Hematopoietic multipotent progenitor cell treated with erythropoietin and hydrocortisone succinate and interleukin-3 and kit ligand, for 6 days (in vitro differentiated cells): ENCODE results near the gene OLFM1.
"Not testable (repeated sequence)": the region's sequence is repeated elsewhere in the genome, so short reads cannot be mapped to it uniquely, and the experiment has no call there.

Experiments
- DNase-seq: peaks from one replicate; pipeline ENCODE4 v3.0.0-alpha.2; 2015

Gene OLFM1

DNA sequence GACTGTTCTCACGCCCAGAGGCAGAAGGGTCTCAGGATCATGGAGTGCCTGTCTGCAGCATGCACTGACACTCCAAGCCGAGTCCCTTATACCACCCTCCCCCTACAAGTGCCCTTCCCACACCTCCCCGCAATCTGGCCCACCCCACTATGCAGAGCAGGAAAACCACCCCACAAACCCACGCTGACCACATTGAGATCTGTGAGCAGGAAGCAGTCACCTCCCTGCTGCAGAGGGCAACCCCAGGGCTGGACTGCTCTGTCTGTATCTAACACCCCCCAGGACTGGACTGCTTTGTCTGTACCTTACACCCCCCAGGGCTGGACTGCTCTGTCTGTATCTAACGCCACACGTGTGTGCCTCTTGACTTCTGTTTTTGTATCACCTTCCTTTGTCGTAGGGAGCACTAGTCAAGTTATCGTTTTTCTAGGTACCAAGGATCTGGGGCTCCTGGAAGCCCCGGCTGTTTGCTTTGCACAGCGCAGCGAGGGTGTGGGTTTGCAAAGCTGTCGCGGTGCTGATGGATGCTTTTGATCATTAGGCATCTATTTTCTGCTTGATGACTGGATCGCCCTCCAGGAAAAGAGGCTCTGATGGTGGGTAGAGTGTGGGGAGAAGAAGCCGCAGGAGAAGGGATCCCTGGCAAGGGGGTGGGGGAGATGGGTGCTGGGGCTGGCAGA is 21.5 kb downstream of the OLFM1 start:
- no peak for DNase-seq

DNA sequence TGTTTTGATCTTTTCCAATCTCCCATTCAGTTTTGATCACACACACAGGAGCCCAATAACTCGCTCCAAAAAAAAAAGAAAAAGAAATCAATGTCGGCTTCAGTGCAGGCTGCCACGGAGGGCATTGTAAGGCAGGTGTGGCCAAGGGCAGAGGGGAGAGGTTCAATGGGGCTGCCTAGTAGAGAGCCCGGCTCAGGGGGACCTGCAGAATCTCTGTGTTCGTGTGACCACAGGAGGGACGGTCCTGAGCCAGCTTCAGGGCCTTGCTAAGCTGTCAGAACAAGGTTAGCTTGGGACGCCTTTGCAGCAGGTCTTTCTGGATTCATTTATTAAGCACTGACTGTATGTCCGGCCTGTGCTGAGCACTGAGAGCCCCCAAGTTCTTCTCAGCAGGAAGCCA is 22.2 kb downstream of the OLFM1 start:
- no peak for DNase-seq

DNA sequence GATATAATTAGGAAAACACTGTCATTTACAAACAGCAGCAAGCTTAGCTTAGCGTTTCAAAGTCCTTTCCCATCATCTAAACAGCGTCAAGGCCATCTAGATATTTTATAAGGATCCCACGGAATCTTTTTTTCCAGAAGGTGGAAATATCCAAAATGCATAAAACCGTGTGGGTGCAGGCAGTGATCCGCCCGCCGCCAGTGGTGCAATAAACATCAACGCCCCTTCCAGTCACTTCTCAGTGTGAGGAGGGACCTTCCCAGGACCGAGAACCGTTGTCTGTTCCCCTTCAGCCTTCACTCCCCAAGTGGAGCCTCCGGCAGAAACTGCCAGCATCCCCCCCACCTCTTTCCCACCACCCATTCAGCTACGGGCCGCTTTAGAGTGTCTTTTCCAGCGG is 22.9 kb downstream of the OLFM1 start:
- no peak for DNase-seq

DNA sequence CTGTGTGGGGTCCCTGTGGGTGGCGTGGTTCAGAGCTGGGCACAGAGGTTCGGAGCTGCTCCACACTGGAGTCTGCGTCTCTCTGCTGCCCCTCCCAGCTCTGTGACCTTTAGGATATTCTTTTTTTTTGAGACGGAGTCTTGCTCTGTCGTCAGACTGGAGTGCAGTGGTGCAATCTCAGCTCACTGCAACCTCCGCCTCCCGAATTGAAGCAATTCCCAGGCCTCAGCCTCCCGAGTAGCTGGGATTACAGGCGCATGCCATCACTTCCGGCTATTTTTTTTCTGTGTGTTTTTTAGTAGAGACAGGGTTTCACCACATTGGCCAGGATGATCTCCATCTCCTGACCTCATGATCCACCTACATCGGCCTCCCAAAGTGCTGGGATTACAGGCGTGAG is 24.1 kb downstream of the OLFM1 start:
- not testable (repeated sequence) for DNase-seq

DNA sequence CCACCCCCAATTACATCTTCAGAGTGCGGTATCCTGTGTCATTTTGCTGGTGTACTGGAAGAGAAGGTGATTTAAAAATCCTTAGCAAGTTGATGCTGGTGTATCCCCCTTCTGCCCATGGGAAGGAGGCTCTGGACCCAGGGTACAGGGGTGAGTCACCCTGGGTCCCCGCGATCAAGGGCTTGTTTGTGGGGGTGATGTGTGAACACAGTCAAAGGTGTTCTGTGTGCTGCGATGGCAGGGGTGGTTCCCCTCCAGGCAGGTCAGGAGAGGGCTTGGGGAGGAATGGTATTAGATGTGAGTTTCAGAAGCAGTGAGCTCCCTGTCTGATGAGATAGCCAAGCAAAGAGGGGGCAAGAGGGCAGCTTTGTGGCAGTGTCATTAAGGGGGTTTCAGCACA is 28.9 kb downstream of the OLFM1 start:
- no peak for DNase-seq

DNA sequence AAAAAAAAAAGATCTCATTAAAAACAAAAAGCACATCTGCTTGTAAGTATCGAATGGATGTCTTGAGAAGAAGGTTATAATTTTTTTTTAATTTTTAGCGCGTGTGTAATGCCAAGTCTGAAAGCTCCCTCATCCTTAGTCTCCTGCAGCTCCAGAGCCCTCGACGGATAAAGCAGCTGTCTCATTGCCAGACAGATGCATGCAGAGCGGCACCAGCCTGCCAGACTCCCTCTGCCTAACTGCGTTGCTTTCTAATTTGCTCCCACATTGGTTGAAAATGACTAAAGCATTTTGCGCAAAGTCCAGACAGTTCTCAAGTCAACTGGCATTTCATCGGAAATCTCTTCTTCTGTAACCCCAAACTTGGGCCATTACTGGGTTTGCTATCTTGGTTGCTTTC is 29.4 kb downstream of the OLFM1 start:
- no peak for DNase-seq

DNA sequence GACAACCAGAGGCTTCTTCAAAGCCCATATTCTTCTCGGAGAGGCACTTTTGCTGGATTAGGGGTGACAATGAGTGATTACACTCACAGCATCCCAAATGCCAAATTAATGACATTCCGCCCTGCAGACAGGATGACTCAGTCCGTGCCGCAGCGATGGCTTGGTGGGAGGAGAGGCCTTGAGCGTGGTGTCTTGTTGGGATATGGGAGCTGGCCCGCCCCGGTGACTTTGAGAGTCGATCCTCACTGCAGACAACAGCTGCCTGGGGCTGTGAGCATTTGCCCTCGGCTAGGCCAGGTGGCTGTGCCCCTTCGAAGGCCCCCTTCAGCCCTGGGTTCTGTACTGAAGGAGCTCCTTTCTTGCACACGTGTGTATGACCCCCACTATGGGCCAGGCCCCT is 29.8 kb downstream of the OLFM1 start:
- no peak for DNase-seq

DNA sequence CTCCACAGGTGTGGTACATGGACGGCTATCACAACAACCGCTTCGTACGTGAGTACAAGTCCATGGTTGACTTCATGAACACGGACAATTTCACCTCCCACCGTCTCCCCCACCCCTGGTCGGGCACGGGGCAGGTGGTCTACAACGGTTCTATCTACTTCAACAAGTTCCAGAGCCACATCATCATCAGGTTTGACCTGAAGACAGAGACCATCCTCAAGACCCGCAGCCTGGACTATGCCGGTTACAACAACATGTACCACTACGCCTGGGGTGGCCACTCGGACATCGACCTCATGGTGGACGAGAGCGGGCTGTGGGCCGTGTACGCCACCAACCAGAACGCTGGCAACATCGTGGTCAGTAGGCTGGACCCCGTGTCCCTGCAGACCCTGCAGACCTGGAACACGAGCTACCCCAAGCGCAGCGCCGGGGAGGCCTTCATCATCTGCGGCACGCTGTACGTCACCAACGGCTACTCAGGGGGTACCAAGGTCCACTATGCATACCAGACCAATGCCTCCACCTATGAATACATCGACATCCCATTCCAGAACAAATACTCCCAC is 32.1 kb downstream of the OLFM1 start:
- DNase-seq, result no peak

DNA sequence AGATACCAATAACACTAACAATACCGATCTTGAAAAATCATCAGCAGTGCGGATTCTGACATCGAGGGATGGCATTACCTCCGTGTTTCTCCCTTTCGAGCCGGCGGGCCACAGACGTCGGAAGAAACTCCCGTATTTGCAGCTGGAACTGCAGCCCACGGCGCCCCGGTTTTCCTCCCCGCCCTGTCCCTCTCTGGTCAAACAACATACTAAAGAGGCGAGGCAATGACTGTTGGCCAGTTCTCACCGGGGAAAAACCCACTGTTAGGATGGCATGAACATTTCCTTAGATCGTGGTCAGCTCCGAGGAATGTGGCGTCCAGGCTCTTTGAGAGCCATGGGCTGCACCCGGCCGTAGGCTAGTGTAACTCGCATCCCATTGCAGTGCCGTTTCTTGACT is 32.8 kb downstream of the OLFM1 start:
- no peak for DNase-seq

DNA sequence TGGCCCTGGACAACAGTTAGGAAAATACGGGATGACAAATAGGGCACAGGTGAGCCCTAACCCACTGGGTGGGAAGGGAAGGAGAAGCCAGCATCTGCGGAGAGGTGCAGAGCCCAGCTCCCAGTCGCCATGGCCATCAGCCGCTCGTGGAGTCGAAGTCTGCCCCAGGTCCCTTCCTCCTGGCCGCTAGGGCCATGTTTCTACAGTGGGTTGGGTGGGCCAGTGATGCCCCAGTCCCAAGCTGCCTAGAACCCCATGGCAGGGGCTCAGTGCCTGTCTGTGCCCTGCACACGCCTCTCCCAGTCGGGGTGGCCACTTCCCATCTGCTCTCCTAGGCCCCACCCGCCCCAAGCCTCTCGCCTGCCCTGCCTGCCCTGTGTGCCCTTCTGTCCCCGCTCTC is 34.8 kb downstream of the OLFM1 start:
- no peak for DNase-seq

DNA sequence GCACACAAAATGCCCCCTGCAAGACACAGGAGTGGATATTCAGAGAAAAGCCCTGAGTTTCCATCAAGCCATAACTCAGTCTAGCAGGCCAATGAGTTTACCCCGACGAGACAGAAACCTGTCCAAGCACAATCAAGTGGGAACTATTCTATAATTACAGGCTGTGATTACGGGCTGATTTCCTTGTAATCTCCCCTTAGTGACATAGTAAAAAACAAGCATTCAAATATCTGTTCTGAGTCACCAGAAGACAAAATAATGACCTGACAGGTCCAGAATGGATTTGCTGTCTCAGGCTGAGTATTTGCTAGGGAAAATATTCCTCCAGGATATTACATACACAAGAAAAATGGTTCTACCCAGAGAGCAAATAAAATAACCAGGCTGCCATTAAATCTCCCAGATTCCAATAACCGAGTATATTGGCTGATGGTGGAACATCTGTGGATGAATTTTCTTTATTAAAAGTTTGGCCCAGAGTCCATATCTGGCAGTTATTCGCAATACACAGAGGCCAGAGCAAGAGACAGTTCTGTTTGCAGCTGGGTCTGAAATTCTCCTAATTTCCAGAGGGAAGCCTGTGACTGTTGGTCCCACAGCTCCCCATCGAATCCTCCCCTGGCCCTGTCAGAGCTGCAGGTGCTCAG is 35.8 kb downstream of the OLFM1 start:
- no peak for DNase-seq

DNA sequence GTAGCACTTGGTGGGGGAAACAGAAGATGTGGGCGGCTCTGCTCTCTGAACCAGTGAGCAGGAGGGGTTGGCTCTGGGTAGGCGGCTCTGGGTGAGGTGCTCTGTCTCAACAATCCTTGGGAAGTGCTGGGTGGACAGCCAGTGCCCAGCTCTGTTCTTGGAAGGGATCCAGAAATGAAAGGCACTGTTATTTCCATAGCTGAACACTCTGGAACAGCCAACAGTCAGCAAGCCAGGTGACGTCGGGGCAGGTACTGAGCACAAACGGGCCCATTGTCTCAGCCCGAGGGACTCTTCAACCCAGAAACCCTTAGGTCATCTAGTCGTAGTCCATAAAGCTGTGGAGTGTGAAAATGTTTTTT is 36.3 kb downstream of the OLFM1 start:
- DNase-seq, result no peak

DNA sequence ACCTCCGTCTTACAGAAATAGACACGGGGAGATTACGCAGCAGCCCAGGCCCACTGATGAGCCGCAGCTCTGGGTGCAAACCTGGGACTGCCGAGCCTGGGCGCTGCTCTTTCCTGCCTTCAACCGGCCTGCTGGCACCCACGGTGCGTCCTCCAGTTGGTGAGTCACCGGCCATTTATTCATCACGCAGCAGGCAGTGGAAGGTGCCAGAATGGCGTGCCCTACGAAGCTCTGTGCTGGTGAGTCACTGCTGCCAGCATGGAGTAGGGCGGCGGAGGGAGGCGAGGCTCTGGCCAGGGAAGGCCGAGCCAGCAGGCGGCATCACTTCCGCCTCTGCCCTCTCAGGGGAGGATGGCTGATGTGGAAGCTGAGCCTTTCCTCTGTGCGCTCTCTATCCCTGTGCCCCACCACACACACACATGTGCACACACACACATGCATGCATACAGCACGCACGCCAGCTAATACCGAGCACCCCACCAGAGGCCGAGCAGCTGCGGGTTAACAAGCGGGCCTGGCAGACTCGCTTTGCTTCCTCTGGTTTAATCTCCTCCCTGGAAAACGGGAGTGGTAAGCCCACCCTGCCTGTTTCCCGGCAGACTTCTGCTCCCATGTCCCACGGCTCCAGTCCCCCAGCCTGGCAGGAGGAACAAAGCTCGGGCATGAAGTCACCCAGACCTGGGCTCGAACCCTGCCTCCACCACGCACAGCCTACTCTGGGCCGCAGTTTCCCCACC is 39.2 kb downstream of the OLFM1 start:
- no peak for DNase-seq

DNA sequence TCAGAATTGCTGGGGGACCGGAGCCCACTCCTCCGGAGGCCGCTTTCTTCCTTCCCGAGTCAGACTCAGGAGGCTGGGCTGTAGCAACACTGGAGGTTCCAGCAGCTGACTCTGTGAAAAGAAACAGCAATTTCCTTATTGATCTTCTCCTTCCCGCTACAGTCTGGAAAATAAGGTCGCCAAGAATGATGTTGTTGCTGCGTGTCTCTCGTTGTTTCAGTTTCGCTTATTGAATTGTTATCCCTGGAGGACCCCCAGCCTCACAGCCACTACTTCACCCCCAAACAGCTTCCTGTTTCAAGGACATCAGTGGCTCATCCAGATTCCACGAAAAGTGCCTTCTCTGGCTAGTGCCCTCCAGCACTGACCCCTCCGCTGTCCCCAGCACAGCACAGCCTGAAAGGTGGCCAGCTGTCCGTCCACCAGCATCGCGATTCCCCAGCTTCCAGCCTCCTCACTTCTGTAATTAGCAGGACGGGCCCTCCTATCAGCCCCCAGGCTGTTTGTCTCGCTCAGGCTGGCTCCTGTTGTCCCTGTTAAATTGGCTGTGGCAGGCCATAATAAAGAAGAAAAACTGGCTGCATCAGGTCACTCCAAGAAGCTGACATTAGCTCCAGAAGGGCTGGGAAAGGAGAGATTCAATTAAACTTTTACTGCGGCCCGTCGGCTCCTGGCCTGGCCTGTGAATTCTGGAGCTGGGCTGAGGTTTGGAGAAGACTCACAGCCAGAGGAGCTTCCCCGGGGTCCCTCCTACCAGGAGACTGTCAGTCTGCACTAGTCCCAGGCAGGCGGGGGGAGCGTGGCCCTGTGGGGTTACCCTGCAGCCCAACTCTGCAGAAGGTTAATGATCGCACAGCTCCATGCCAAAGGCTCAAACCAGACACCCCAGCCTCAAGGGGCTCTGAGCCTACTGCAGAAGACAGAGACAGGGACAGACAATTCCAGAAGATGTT is 40.5 kb downstream of the OLFM1 start:
- DNase-seq, result no peak

DNA sequence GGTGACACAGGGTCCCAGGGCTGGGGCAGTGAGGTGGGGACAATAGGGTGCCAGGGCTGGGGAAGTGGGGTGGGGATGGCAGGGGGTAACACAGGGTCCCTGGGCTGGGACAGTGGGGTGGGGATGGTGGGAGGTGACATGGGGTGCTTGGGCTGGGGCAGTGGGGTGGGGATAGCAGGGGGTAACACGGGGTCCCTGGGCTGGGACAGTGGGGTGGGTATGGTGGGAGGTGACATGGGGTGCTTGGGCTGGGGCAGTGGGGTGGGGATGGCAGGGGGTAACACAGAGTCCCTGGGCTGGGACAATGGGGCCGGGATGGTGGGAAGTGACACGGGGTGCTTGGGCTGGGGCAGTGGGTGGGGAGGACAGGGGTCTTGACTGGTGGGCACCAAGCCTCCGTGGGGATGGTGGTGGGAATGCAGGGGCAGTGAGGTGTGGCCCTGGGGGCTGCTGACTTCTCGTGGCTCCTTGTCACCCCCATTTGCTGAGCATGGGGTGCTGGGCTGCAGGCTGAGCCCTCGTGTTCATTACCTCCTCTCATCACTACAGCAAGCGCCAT is 41.7 kb downstream of the OLFM1 start:
- no peak for DNase-seq

DNA sequence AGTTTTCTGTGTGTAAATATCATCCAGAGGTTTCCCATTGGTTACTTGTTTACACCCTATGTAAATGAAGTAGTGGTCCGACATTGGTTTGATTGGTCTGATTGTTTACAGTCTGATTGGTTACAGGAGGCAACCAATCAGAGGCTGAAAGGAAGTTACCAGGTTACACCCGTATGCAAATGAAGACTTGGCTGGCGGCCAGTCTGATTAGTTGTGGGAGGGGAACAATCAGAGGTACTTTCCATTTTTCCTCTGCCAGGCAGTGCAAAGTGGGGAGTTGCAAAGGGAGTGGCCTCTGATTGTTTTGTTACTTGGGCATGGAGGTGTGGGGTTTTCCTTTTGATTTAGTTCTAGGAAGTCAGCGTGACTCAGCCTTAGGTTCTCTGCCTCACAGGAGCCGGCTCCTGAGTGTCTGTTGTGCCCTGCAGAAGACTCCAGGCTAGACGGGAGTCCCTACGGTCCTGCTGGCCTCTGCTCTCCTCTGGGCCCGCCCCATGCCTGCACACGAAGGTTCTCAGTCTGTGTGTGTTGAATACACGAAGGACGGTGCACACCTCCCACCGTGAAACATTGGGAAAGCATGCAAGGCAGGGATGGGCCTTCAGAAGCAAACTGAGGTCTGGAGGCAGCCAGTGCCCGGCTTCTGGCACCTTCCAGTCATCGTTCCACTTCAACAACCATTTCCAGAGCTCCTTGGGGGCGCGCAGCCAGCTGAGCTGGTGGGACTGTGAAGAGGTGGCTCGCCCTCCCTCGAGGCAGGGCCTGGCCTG is 42.9 kb downstream of the OLFM1 start:
- DNase-seq, result peak; percentile 57

DNA sequence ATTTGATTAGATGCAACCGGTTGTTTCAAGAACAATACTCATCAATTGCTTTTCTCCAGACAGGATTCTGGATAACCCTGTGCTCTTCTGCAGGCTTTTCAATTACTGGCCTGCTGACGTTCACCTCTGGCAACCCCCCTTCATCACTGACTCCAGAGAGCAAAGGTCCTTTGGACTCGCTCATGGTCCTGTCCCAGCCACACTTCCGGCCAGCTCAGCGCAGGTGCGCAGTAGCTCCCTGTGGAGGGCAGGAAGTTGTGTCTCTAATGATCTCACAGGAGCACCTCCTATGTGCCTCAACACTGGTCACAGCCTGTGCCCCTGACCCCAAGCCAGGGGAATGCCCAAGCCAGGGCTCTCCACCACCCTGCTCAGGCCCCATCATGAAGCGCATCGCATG is 44.0 kb downstream of the OLFM1 start:
- DNase-seq, result no peak

DNA sequence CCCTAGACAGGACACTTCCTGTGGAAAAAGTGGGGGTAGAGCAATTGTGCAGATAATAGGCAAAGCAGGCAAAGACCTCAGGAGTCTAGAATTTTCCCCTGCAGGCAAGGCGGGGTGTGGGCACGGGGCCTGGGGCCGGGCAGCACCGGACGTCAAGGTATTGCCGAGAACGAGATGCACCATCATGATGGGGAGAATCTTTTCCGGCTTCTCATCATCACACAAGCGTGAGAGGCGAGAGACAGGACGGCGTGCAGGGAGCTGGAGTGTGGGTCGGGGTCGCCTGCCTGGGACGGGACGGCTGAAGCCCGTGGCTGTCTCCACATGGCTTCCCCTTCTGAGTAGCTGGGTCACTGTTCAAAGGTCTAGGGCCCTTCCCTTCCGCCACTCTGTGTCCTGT is 44.5 kb downstream of the OLFM1 start:
- no peak for DNase-seq

DNA sequence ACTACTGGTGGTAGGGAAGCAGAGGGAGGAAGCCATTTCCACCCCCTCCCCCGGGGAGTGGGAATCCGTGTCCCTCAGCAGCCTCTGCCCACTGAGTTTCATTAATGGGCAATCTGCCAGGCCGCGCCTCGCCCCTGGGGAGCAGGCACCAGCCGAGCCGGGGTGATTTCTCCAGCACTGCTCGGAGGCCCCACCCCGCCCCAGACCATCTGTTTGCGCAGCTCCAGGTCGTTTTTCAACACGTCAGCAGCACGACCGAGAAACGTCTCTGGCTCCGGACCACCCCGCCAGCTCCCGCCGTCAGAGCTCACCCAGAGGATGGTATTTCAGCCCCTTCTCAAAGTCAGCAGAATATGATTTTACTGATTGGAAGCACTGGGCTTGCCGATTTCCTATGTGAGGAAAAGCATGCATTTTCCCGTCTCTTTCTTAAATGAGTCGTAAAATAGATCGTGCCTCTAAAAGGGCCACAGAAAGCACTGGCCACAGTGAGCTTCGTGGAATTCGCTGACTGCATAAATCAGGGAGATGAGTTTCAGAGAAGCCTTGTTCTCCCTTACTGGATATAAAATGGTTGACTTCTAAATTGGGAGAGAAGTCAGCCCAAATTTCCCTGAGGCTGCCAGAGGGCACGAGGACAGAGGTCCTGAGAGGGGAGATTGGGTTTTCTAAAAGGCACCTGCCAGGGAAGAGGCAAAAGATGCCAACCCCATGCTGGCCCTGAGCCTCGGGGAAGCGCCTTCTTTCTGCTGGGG is 47.0 kb downstream of the OLFM1 start:
- DNase-seq, result no peak

DNA sequence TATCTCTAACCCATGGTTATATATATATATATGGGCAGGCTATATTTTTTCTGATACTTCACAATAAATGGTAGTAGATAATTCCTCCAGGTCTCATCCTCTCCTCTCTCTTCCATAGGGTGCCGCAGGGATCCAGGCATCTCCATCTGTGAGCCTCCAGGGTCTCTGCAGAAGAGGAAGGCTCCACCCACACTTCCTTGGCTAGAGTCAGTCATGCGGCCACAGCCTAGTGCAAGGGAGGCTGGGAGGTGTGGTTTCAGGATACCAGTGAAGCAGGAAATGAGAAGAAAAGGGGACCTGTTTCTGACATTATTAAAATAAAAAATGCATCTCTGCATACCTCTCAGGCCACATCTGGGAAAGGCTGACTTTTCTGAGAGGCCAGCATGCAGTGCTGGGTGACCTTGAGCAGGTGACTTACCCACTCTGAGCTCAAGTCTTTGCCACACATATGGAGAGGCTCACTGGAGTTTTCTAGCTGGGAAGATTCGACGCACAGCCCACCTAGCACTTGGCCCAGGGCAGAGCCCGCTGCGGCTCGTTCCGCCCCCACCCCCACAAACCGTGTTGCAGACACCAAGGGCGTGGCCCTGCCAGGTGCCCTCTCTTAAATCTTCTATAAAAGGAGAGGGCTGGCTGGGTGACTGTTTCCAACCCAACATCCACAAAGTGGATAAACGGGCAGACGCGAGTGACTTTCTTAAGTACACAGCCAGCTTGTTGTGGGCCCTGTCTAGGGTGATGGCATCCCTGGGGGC is 47.9 kb downstream of the OLFM1 start:
- no peak for DNase-seq
